Natural killer cell treated with Interleukin-12 subunit alpha and Interleukin-12 subunit beta and Interleukin-15 and Interleukin-18, amount 100 ng/mL, for 72 hours (primary cell): ENCODE data around the gene ICE2. TPM values are rescaled to one million over a fixed set of nuclear protein-coding genes. Genes with fewer than 3 reads are reported as not detected.

ENCODE experiments used
- total RNA-seq, 2 donors: library from RNA; stranded (reverse); gene quantifications; one replicate each; pipeline ENCODE4 v1.2.3, GENCODE V29; 2022

Gene ICE2
- total RNA-seq, 2 donors from 2014 or later = 38.9 to 79.4 TPM

Other genes with a start within 250 kb of the ICE2 start
- gene ANXA2, start 81.2 kb downstream of the ICE2 start, total RNA-seq = 100 to 1,000 TPM in 1 of 2 donors, 10 to 100 TPM in 1; 95.1 to 137 TPM